22Rv1 (cell line): ENCODE measurements around the gene HMGA1.

ENCODE experiments used
- H3K27ac ChIP-seq: fragments of 450-650 bp; 2 replicates; pipeline ENCODE4 v1.5.1; 2017
- CTCF ChIP-seq: fragments of 450-650 bp; IDR thresholded peaks from 2 replicates; pipeline ENCODE4 v1.5.1; 2017; ENCODE audit warnings: mild to moderate bottlenecking
- ZFX ChIP-seq: fragments of 450-650 bp; IDR thresholded peaks from 2 replicates; pipeline ENCODE4 v1.6.1; 2017; ENCODE audit warnings: antibody characterized with exemption, borderline replicate concordance

Gene HMGA1

GRCh38 chr6:34230653-34231371 is 5.9 kb upstream of the HMGA1 start:
- TF ChIP-seq CTCF (no peak), ZFX (no peak)
- H3K27ac ChIP-seq, result no peak overlapping the region

- no peak overlapping the region for H3K27ac ChIP-seq
- no peak for TF ChIP-seq CTCF
- no peak for TF ChIP-seq ZFX
Measured at GRCh38 chr6:34231566-34232336, 4.9 kb upstream of the HMGA1 start.

- no peak for TF ChIP-seq CTCF
- no peak for TF ChIP-seq ZFX
- no peak overlapping the region for H3K27ac ChIP-seq
Measured at GRCh38 chr6:34232901-34233300, 3.8 kb upstream of the HMGA1 start.

GRCh38 chr6:34233867-34234266 is 2.8 kb upstream of the HMGA1 start:
- no peak overlapping the region for H3K27ac ChIP-seq
- no peak for TF ChIP-seq ZFX
- no peak for TF ChIP-seq CTCF

- TF ChIP-seq CTCF, result no peak
- TF ChIP-seq ZFX, result no peak
- H3K27ac ChIP-seq, result no peak overlapping the region
Measured at GRCh38 chr6:34234667-34235306, 1.9 kb upstream of the HMGA1 start.

GRCh38 chr6:34235307-34236130 is 1.2 kb upstream of the HMGA1 start:
- no peak for TF ChIP-seq CTCF
- no peak overlapping the region for H3K27ac ChIP-seq
